Astrocyte (in vitro differentiated cells and primary cell): Measurements from ENCODE around the gene SMG1. TPM values are rescaled to one million over a fixed set of nuclear protein-coding genes. Genes with fewer than 3 reads are reported as not detected.
"Not testable (repeated sequence)": the region's sequence is repeated elsewhere in the genome, so short reads cannot be mapped to it uniquely, and the experiment has no call there.

ENCODE experiments used
- DNase-seq: peaks from one replicate; pipeline ENCODE4 v3.0.0-alpha.2; 2010; ENCODE audit warnings: low read depth
- FAIRE-seq: peaks from 2 replicates; lab custom pipeline; 2011; peaks lifted over from hg19 to GRCh38; lab: Jason Lieb, UNC
- H2AFZ ChIP-seq: 2 replicates; pipeline ENCODE4 v1.6.0; 2012; ENCODE audit warnings: low read depth, low read length, inconsistent platforms
- H3K27ac ChIP-seq: 2 replicates; pipeline ENCODE4 v1.5.1; 2011; ENCODE audit warnings: low read depth, low read length, inconsistent platforms
- H3K27me3 ChIP-seq: 2 replicates; pipeline ENCODE4 v1.6.0; 2011; ENCODE audit warnings: low read length, inconsistent platforms; ENCODE audit not compliant: insufficient read depth
- H3K36me3 ChIP-seq: 2 replicates; pipeline ENCODE4 v1.5.1; 2011; ENCODE audit warnings: low read length, inconsistent platforms; ENCODE audit not compliant: insufficient read depth
- H3K4me1 ChIP-seq: 2 replicates; pipeline ENCODE4 v1.5.1; 2011; ENCODE audit warnings: low read length, inconsistent platforms; ENCODE audit not compliant: insufficient read depth
- H3K4me2 ChIP-seq: 2 replicates; pipeline ENCODE4 v1.6.0; 2012; ENCODE audit warnings: low read length, inconsistent platforms
- H3K4me3 ChIP-seq: 2 replicates; pipeline ENCODE4 v1.5.1; 2011; ENCODE audit warnings: low read depth, mild to moderate bottlenecking, low read length, inconsistent platforms; ENCODE audit not compliant: insufficient read depth
- H3K79me2 ChIP-seq: 2 replicates; pipeline ENCODE4 v1.6.0; 2012; ENCODE audit warnings: mild to moderate bottlenecking, low read length, inconsistent platforms; ENCODE audit not compliant: insufficient read depth
- H3K9ac ChIP-seq: 2 replicates; pipeline ENCODE4 v1.6.0; 2012; ENCODE audit warnings: mild to moderate bottlenecking, low read length, inconsistent platforms
- H3K9me3 ChIP-seq: 2 replicates; pipeline ENCODE4 v1.5.1; 2012; ENCODE audit warnings: low read depth, mild to moderate bottlenecking, low read length, inconsistent platforms; ENCODE audit not compliant: insufficient read depth
- H4K20me1 ChIP-seq: 2 replicates; pipeline ENCODE4 v1.6.0; 2012; ENCODE audit warnings: low read length, inconsistent platforms; ENCODE audit not compliant: insufficient read depth
- H3K27ac Mint-ChIP-seq: one replicate; pipeline ENCODE4 v1.8.0; 2021; ENCODE audit warnings: mild to moderate bottlenecking, mixed read lengths; ENCODE audit not compliant: unreplicated experiment
- H3K27me3 Mint-ChIP-seq: one replicate; pipeline ENCODE4 v1.8.0; 2021; ENCODE audit warnings: low read depth, mixed read lengths; ENCODE audit not compliant: unreplicated experiment
- H3K36me3 Mint-ChIP-seq: one replicate; pipeline ENCODE4 v1.8.0; 2021; ENCODE audit warnings: low read depth, mixed read lengths; ENCODE audit not compliant: unreplicated experiment
- H3K4me1 Mint-ChIP-seq: one replicate; pipeline ENCODE4 v1.8.0; 2021; ENCODE audit warnings: low read depth, mixed read lengths; ENCODE audit not compliant: unreplicated experiment
- H3K4me3 Mint-ChIP-seq: one replicate; pipeline ENCODE4 v1.8.0; 2021; ENCODE audit warnings: mild to moderate bottlenecking, moderate library complexity, mixed read lengths; ENCODE audit not compliant: unreplicated experiment
- H3K9me3 Mint-ChIP-seq: one replicate; pipeline ENCODE4 v1.8.0; 2021; ENCODE audit warnings: mild to moderate bottlenecking, mixed read lengths; ENCODE audit not compliant: unreplicated experiment
- CTCF ChIP-seq: IDR thresholded peaks from 2 replicates; pipeline ENCODE4 v1.5.1; 2011; ENCODE audit warnings: low read depth, mild to moderate bottlenecking, inconsistent platforms, low read length, moderate library complexity; ENCODE audit not compliant: insufficient read depth
- EZH2 ChIP-seq: IDR thresholded peaks from 2 replicates; pipeline ENCODE4 v1.6.1; 2012; ENCODE audit warnings: mild to moderate bottlenecking, low read length, inconsistent platforms; ENCODE audit not compliant: insufficient read depth
- total RNA-seq: library from RNA; stranded (reverse); gene quantifications from 2 replicates; pipeline ENCODE4 v1.2.1, GENCODE V29; 2021

SMG1 gene
- total RNA-seq, 1 donor from 2014 or later: 97.4 TPM

GRCh38 chr16:18932243-18932987 lies 6.2 kb upstream of the SMG1 start:
- Mint-ChIP-seq H3K4me3 (no peak overlapping the region), H3K27me3 (peaks cover 5% of the 10 kb centered on the region), H3K4me1 (peaks cover 5% of the 10 kb centered on the region), H3K36me3 (no peaks in the 10 kb centered on the region), H3K9me3 (peaks cover 3% of the 10 kb centered on the region), H3K27ac (no peak overlapping the region)
- H3K4me1 ChIP-seq: no peaks in the 10 kb centered on the region
- H3K9ac ChIP-seq: no peak overlapping the region
- no peaks in the 10 kb centered on the region for H3K36me3 ChIP-seq
- H3K4me3 ChIP-seq: no peak overlapping the region
- no peaks in the 10 kb centered on the region for H3K9me3 ChIP-seq
- H3K27me3 ChIP-seq: no peaks in the 10 kb centered on the region
- FAIRE-seq: no peak
- peak; percentile 62 for DNase-seq
- H3K4me2 ChIP-seq: peak overlapping the region; percentile 11
- TF ChIP-seq EZH2: no peak
- no peak for TF ChIP-seq CTCF
- no peak overlapping the region for H2AFZ ChIP-seq
- no peaks in the 10 kb centered on the region for H3K79me2 ChIP-seq
- H4K20me1 ChIP-seq: no peaks in the 10 kb centered on the region
- no peak overlapping the region for H3K27ac ChIP-seq

GRCh38 chr16:18931756-18932155 lies 5.5 kb upstream of the SMG1 start:
- DNase-seq (no peak), FAIRE-seq (no peak)

DNA sequence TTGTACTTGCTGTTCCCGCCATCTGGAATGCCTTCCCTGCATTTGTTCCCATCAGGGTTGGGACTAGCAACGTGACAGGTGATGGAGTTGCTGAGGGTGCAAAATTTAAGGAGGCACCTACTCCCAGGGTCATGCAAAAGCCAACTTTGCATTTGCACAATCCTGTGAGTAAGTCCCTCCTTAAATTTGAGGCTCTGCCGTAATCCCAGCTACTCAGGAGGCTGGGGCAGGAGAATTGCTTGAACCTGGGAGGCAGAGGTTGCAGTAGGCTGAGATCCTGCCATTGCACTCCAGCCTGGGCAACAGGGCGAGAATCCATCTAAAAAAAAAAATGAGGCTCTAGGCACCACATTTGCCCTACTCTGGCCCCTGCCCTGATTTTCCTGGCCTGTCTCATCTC lies 3.9 kb upstream of the SMG1 start:
- DNase-seq, H3K4me1 Mint-ChIP-seq, H3K27ac Mint-ChIP-seq, H3K4me3 ChIP-seq, H3K4me3 Mint-ChIP-seq, H3K4me1 ChIP-seq, H3K27me3 ChIP-seq, H3K27ac ChIP-seq, H3K36me3 ChIP-seq, H4K20me1 ChIP-seq, H3K9me3 ChIP-seq, H3K27me3 Mint-ChIP-seq, H3K9ac ChIP-seq, H3K79me2 ChIP-seq, FAIRE-seq, H3K4me2 ChIP-seq, H3K36me3 Mint-ChIP-seq, H3K9me3 Mint-ChIP-seq, H2AFZ ChIP-seq: not testable (repeated sequence)

More at GRCh38 chr16:18931756-18932155, 5.5 kb upstream of the SMG1 start:
- H2AFZ ChIP-seq: no peak overlapping the region
- H3K27me3 ChIP-seq: no peaks in the 10 kb centered on the region
- peaks cover 1% of the 10 kb centered on the region for H3K27me3 Mint-ChIP-seq
- TF ChIP-seq CTCF (no peak), EZH2 (no peak)
- H3K4me1 ChIP-seq: peaks cover 2% of the 10 kb centered on the region
- no peaks in the 10 kb centered on the region for H3K36me3 Mint-ChIP-seq
- no peaks in the 10 kb centered on the region for H3K9me3 ChIP-seq
- no peak overlapping the region for H3K4me3 ChIP-seq
- H3K4me1 Mint-ChIP-seq: peaks cover 5% of the 10 kb centered on the region
- H3K4me3 Mint-ChIP-seq: no peak overlapping the region
- H4K20me1 ChIP-seq: no peaks in the 10 kb centered on the region
- no peaks in the 10 kb centered on the region for H3K36me3 ChIP-seq
- no peak overlapping the region for H3K27ac ChIP-seq
- no peak overlapping the region for H3K9ac ChIP-seq
- peaks cover 3% of the 10 kb centered on the region for H3K9me3 Mint-ChIP-seq
- H3K79me2 ChIP-seq: no peaks in the 10 kb centered on the region
- H3K27ac Mint-ChIP-seq: no peak overlapping the region
- H3K4me2 ChIP-seq: no peak overlapping the region

DNA sequence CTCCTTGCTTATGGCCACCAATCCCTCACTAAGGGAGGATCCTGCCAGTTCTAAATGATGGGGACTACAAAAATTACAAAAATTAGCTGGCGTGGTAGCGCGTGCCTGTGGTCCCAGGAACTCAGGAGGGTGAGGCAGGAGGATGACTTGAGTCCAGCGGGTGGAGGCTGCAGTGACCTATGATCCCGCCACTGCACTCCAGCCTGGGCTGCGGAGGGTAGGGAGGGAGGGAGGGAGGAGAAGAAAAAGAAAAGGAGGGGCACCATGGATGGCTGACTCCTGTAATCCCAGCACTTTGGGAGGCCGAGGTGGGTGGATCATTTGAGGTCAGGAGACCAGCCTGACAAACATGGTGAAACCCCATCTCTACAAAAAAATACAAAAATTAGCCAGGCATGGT lies 1.9 kb upstream of the SMG1 start:
- H3K9me3 ChIP-seq, H3K4me3 ChIP-seq, H3K36me3 ChIP-seq, H3K9ac ChIP-seq, H3K27me3 Mint-ChIP-seq, FAIRE-seq, H3K4me1 ChIP-seq, H2AFZ ChIP-seq, DNase-seq, H3K4me2 ChIP-seq, H3K4me3 Mint-ChIP-seq, H3K27me3 ChIP-seq, H3K27ac Mint-ChIP-seq, H3K36me3 Mint-ChIP-seq, H3K4me1 Mint-ChIP-seq, H3K9me3 Mint-ChIP-seq, H3K27ac ChIP-seq: not testable (repeated sequence)
- peaks cover 26% of the 10 kb centered on the region for H3K79me2 ChIP-seq
- peaks cover 19% of the 10 kb centered on the region for H4K20me1 ChIP-seq
